H9 (cell line): ENCODE results near the gene ZMIZ1. TPM values are rescaled to one million over a fixed set of nuclear protein-coding genes. Genes with fewer than 3 reads are reported as not detected.

Experiments used
- DNase-seq: peaks from one replicate; pipeline ENCODE4 v3.0.0-alpha.2; 2017
- H2AFZ ChIP-seq: one replicate; pipeline ENCODE4 v1.6.1; 2013; ENCODE audit warnings: mild to moderate bottlenecking, low read length, control low read depth, moderate library complexity
- H2AK5ac ChIP-seq: 2 replicates; pipeline ENCODE4 v1.6.1; 2013; ENCODE audit warnings: low read length, control low read depth, mixed read lengths; ENCODE audit not compliant: insufficient read length
- H2BK120ac ChIP-seq: one replicate; pipeline ENCODE4 v1.6.1; 2013; ENCODE audit warnings: low read depth, mild to moderate bottlenecking, low read length, control low read depth, inconsistent platforms; ENCODE audit not compliant: poor library complexity, severe bottlenecking
- H2BK12ac ChIP-seq: 2 replicates; pipeline ENCODE4 v1.6.1; 2013; ENCODE audit warnings: low read length, control low read depth, mixed read lengths, low read depth; ENCODE audit not compliant: insufficient read length
- H2BK15ac ChIP-seq: 2 replicates; pipeline ENCODE4 v1.6.1; 2013; ENCODE audit warnings: low read depth, low read length, control low read depth
- H2BK20ac ChIP-seq: one replicate; pipeline ENCODE4 v1.6.1; 2013; ENCODE audit warnings: low read depth, mild to moderate bottlenecking, low read length, control low read depth, inconsistent platforms; ENCODE audit not compliant: poor library complexity, severe bottlenecking
- H2BK5ac ChIP-seq: 2 replicates; pipeline ENCODE4 v1.6.1; 2013; ENCODE audit warnings: low read length, control low read depth, mixed read lengths; ENCODE audit not compliant: insufficient read length
- H3K14ac ChIP-seq: 2 replicates; pipeline ENCODE4 v1.6.1; 2013; ENCODE audit warnings: low read length, control low read depth; ENCODE audit not compliant: insufficient read depth
- H3K18ac ChIP-seq: 2 replicates; pipeline ENCODE4 v1.6.1; 2013; ENCODE audit warnings: low read depth, mild to moderate bottlenecking, mixed read lengths, low read length, control low read depth; ENCODE audit not compliant: insufficient read length
- H3K23ac ChIP-seq: 2 replicates; pipeline ENCODE4 v1.6.1; 2013; ENCODE audit warnings: low read length, control low read depth, mixed read lengths, low read depth; ENCODE audit not compliant: insufficient read length
- H3K23me2 ChIP-seq: 2 replicates; pipeline ENCODE4 v1.6.1; 2013; ENCODE audit warnings: low read depth, mild to moderate bottlenecking, mixed read lengths, low read length, control low read depth; ENCODE audit not compliant: insufficient read length, poor library complexity, severe bottlenecking
- H3K27ac ChIP-seq: 2 replicates; pipeline ENCODE4 v1.5.1; 2013; ENCODE audit warnings: low read length, control low read depth, mixed read lengths, low read depth; ENCODE audit not compliant: insufficient read length
- H3K27me3 ChIP-seq: 2 replicates; pipeline ENCODE4 v1.6.1; 2013; ENCODE audit warnings: low read length, control low read depth, inconsistent platforms; ENCODE audit not compliant: insufficient read depth
- H3K4ac ChIP-seq: 2 replicates; pipeline ENCODE4 v1.6.1; 2013; ENCODE audit warnings: low read depth, mild to moderate bottlenecking, control low read depth, inconsistent platforms, low read length, moderate library complexity
- H3K4me1 ChIP-seq: 2 replicates; pipeline ENCODE4 v1.6.1; 2013; ENCODE audit warnings: low read length, control low read depth, inconsistent platforms; ENCODE audit not compliant: insufficient read depth
- H3K4me2 ChIP-seq: 2 replicates; pipeline ENCODE4 v1.6.1; 2013; ENCODE audit warnings: low read length, control low read depth, mixed read lengths; ENCODE audit not compliant: insufficient read length, insufficient read depth
- H3K56ac ChIP-seq: 2 replicates; pipeline ENCODE4 v1.6.1; 2013; ENCODE audit warnings: low read depth, mild to moderate bottlenecking, mixed read lengths, low read length, control low read depth; ENCODE audit not compliant: insufficient read length
- H3K79me1 ChIP-seq: 2 replicates; pipeline ENCODE4 v1.6.1; 2013; ENCODE audit warnings: low read depth, mild to moderate bottlenecking, moderate library complexity, low read length, control low read depth, inconsistent platforms; ENCODE audit not compliant: insufficient read depth, poor library complexity, severe bottlenecking
- H3K79me2 ChIP-seq: 2 replicates; pipeline ENCODE4 v1.6.1; 2013; ENCODE audit warnings: low read length, control low read depth, inconsistent platforms; ENCODE audit not compliant: insufficient read depth
- H3K9ac ChIP-seq: 2 replicates; pipeline ENCODE4 v1.6.1; 2013; ENCODE audit warnings: low read length, control low read depth, mixed read lengths; ENCODE audit not compliant: insufficient read length; ENCODE audit errors: extremely low read depth
- H3K9me3 ChIP-seq: one replicate; pipeline ENCODE4 v1.6.1; 2013; ENCODE audit warnings: low read depth, low read length, inconsistent platforms; ENCODE audit not compliant: control insufficient read depth
- H3T11ph ChIP-seq: one replicate; pipeline ENCODE4 v1.6.1; 2013; ENCODE audit warnings: mild to moderate bottlenecking, low read length, control low read depth, inconsistent platforms
- H4K20me1 ChIP-seq: one replicate; pipeline ENCODE4 v1.6.1; 2013; ENCODE audit not compliant: control insufficient read depth, insufficient read length, insufficient read depth
- H4K5ac ChIP-seq: 2 replicates; pipeline ENCODE4 v1.6.1; 2013; ENCODE audit warnings: low read depth, mild to moderate bottlenecking, mixed read lengths, low read length, control low read depth; ENCODE audit not compliant: insufficient read length
- H4K8ac ChIP-seq: replicated peaks from 2 replicates; pipeline ENCODE4 v1.6.1; 2013; ENCODE audit warnings: low read length, control low read depth, mixed read lengths, low read depth; ENCODE audit not compliant: insufficient read length
- H4K91ac ChIP-seq: 2 replicates; pipeline ENCODE4 v1.6.1; 2013; ENCODE audit warnings: low read depth, mild to moderate bottlenecking, moderate library complexity, mixed read lengths, low read length, control low read depth; ENCODE audit not compliant: insufficient read length
- H3K27ac Mint-ChIP-seq, 3 experiments: 2 replicates in 2 of 3; 3 replicates in 1 of 3; pipeline ENCODE4 v1.8.0; 2020 to 2021; ENCODE audit warnings: mixed read lengths in 3 of 3, mild to moderate bottlenecking in 1 of 3, moderate library complexity in 1 of 3
- H3K27me3 Mint-ChIP-seq: 2 replicates; pipeline ENCODE4 v1.8.0; 2021; ENCODE audit warnings: low read depth, mild to moderate bottlenecking, moderate library complexity, mixed read lengths
- H3K36me3 Mint-ChIP-seq, 3 experiments: 2 replicates in 2 of 3; 3 replicates in 1 of 3; pipeline ENCODE4 v1.8.0; 2020 to 2021; ENCODE audit warnings: low read depth in 3 of 3, mixed read lengths in 3 of 3; ENCODE audit not compliant: insufficient read depth in 1 of 3
- H3K4me1 Mint-ChIP-seq, 2 experiments: 2 replicates each; pipeline ENCODE4 v1.8.0; 2020; ENCODE audit warnings: mixed read lengths in 2 of 2
- H3K4me3 Mint-ChIP-seq, 2 experiments: 2 replicates in 1 of 2; 3 replicates in 1 of 2; pipeline ENCODE4 v1.8.0; 2020 to 2021; ENCODE audit warnings: mild to moderate bottlenecking in 2 of 2, mixed read lengths in 2 of 2, moderate library complexity in 1 of 2
- H3K9me3 Mint-ChIP-seq, 2 experiments: 2 replicates in 1 of 2; 3 replicates in 1 of 2; pipeline ENCODE4 v1.8.0; 2020; ENCODE audit warnings: mild to moderate bottlenecking in 2 of 2, mixed read lengths in 2 of 2, moderate library complexity in 1 of 2
- WGBS: extraction: QIAGEN DNeasy Blood & Tissue Kit; methylation state at CpG from one replicate; pipeline ENCODE4 v1.1.7; 2013; ENCODE audit warnings: missing lambda C conversion rate, low lambda C conversion rate, mixed read lengths; ENCODE audit not compliant: insufficient read length; ENCODE audit errors: extremely low coverage; 5-methylcytosine and 5-hydroxymethylcytosine counted together
- total RNA-seq: library from RNA; stranded (reverse); gene quantifications from 2 replicates; pipeline ENCODE4 v1.2.1, GENCODE V29; 2021
- TF ChIP-seq, protein P1 (sequence below): fragments of 200-600 bp; sonication (generic); conservative IDR thresholded peaks from 3 replicates; pipeline ENCODE4 v1.8.0; 2021; ENCODE audit warnings: antibody characterized with exemption, mild to moderate bottlenecking

ZMIZ1 gene
- total RNA-seq, 1 experiment from 2014 or later = 36.9 TPM

DNA sequence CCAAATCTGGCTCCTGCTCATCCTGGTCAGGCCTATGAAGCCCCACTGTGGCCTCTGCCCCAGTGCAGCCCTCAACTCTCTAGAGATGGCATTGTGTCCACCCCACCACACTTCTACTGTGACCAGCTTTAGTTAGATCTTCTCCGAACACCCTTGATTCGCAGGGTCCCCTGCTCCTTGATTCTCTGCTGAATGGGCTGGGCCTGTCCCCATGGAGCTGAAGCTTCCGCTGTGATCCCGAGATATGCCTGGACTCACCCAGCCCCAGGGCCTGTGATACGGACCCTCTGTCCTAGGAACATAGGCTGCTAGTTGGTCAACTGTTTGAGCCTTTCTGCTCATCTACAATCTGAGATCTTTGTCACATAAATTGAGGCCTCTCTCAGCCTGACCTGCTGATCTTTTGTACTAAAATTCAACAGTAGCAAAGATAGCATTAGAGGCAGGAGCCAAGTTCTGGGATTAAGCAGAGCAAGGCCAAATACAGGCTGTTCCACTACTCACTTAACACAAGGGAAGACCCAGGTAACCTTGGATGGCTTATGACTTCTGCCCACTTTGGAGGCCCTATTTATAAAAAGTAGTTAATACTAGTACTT is 272.0 kb downstream of the ZMIZ1 start:
- Histone ChIP-seq H3K9me3 (no peaks in the 10 kb centered on the region), H3K79me2 (no peaks in the 10 kb centered on the region), H3K4ac (no peak overlapping the region), H3K23ac (no peak overlapping the region), H2BK15ac (no peak overlapping the region), H2BK120ac (no peak overlapping the region), H3K27ac (no peak overlapping the region), H3K56ac (no peak overlapping the region), H3K23me2 (no peaks in the 10 kb centered on the region), H2AK5ac (no peak overlapping the region), H4K5ac (no peak overlapping the region), H2BK5ac (no peak overlapping the region), H3K27me3 (no peaks in the 10 kb centered on the region), H3K4me2 (no peak overlapping the region), H2BK20ac (no peak overlapping the region), H3K4me1 (no peaks in the 10 kb centered on the region), H4K91ac (no peak overlapping the region), H3K14ac (no peak overlapping the region), H4K20me1 (no peaks in the 10 kb centered on the region), H3K18ac (no peak overlapping the region), H3K79me1 (no peaks in the 10 kb centered on the region), H3T11ph (no peak overlapping the region), H2BK12ac (no peak overlapping the region), H4K8ac (no peak overlapping the region), H2AFZ (no peak overlapping the region), H3K9ac (no peak overlapping the region)
- H3K9me3 Mint-ChIP-seq = peaks cover 5 to 6% of the 10 kb centered on the region in 2 experiments; a peak in 4 of 5 replicates
- peaks cover 13 to 19% of the 10 kb centered on the region in 2 experiments for H3K4me1 Mint-ChIP-seq
- TF ChIP-seq, protein P1, sequence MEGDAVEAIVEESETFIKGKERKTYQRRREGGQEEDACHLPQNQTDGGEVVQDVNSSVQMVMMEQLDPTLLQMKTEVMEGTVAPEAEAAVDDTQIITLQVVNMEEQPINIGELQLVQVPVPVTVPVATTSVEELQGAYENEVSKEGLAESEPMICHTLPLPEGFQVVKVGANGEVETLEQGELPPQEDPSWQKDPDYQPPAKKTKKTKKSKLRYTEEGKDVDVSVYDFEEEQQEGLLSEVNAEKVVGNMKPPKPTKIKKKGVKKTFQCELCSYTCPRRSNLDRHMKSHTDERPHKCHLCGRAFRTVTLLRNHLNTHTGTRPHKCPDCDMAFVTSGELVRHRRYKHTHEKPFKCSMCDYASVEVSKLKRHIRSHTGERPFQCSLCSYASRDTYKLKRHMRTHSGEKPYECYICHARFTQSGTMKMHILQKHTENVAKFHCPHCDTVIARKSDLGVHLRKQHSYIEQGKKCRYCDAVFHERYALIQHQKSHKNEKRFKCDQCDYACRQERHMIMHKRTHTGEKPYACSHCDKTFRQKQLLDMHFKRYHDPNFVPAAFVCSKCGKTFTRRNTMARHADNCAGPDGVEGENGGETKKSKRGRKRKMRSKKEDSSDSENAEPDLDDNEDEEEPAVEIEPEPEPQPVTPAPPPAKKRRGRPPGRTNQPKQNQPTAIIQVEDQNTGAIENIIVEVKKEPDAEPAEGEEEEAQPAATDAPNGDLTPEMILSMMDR = no peak
- no peak overlapping the region for H3K4me3 Mint-ChIP-seq
- peaks cover 29% of the 10 kb centered on the region for H3K27me3 Mint-ChIP-seq
- H3K27ac Mint-ChIP-seq = no peak overlapping the region
- no CpG with 5 or more reads among the region's 5 CpGs for WGBS
- peak; percentile 20 for DNase-seq
- peaks cover 0 to 3% (median 0%) of the 10 kb centered on the region in 3 experiments; a peak in 2 of 7 replicates for H3K36me3 Mint-ChIP-seq
